Loucy (cell line): ENCODE measurements around the gene CAPS.

Source experiments
- EZH2phosphoT487 ChIP-seq: fragments of 200-600 bp; IDR thresholded peaks from 2 replicates; pipeline ENCODE4 v1.6.1; 2018; ENCODE audit warnings: antibody characterized with exemption, mild to moderate bottlenecking, moderate library complexity, borderline replicate concordance
- TF ChIP-seq, protein P1 (sequence below): fragments of 200-600 bp; sonication (generic); conservative IDR thresholded peaks from 2 replicates; pipeline ENCODE4 v1.5.1; 2014; ENCODE audit warnings: mild to moderate bottlenecking, antibody characterized with exemption, low read length

DNA sequence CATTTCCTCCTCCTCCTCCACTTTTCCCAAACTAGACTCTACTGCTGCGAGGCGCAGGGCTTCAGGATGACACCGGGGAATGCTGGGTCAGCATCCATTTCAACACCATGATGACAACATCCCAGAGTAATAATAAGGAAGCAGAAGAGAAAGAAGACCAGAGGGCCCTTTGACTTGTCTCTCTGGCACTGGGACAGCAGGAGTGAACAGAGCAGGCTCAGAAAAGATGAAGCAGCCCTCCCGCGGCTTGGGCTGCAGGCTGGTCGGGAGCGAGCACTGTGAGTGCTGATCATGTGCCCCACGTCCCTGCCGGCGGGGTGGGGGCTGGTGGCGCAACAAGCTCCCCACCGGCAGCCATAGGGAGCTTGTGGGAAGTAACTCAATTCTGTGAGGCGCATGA, 33.4 kb downstream of the CAPS start:
- TF ChIP-seq, protein P1, sequence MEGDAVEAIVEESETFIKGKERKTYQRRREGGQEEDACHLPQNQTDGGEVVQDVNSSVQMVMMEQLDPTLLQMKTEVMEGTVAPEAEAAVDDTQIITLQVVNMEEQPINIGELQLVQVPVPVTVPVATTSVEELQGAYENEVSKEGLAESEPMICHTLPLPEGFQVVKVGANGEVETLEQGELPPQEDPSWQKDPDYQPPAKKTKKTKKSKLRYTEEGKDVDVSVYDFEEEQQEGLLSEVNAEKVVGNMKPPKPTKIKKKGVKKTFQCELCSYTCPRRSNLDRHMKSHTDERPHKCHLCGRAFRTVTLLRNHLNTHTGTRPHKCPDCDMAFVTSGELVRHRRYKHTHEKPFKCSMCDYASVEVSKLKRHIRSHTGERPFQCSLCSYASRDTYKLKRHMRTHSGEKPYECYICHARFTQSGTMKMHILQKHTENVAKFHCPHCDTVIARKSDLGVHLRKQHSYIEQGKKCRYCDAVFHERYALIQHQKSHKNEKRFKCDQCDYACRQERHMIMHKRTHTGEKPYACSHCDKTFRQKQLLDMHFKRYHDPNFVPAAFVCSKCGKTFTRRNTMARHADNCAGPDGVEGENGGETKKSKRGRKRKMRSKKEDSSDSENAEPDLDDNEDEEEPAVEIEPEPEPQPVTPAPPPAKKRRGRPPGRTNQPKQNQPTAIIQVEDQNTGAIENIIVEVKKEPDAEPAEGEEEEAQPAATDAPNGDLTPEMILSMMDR = no peak
- TF ChIP-seq EZH2phosphoT487 = no peak
